H9 (cell line): ENCODE data around the gene GPX2. TPM values are rescaled to one million over a fixed set of nuclear protein-coding genes. Genes with fewer than 3 reads are reported as not detected.
A peak's percentile ranks its signal among the peaks of the same experiment; 100 is the strongest.

ENCODE experiments used
- DNase-seq: peaks from one replicate; pipeline ENCODE4 v3.0.0-alpha.2; 2017
- H2AFZ ChIP-seq: one replicate; pipeline ENCODE4 v1.6.1; 2013; ENCODE audit warnings: mild to moderate bottlenecking, low read length, control low read depth, moderate library complexity
- H2AK5ac ChIP-seq: 2 replicates; pipeline ENCODE4 v1.6.1; 2013; ENCODE audit warnings: low read length, control low read depth, mixed read lengths; ENCODE audit not compliant: insufficient read length
- H2BK120ac ChIP-seq: one replicate; pipeline ENCODE4 v1.6.1; 2013; ENCODE audit warnings: low read depth, mild to moderate bottlenecking, low read length, control low read depth, inconsistent platforms; ENCODE audit not compliant: poor library complexity, severe bottlenecking
- H2BK12ac ChIP-seq: 2 replicates; pipeline ENCODE4 v1.6.1; 2013; ENCODE audit warnings: low read length, control low read depth, mixed read lengths, low read depth; ENCODE audit not compliant: insufficient read length
- H2BK15ac ChIP-seq: 2 replicates; pipeline ENCODE4 v1.6.1; 2013; ENCODE audit warnings: low read depth, low read length, control low read depth
- H2BK20ac ChIP-seq: one replicate; pipeline ENCODE4 v1.6.1; 2013; ENCODE audit warnings: low read depth, mild to moderate bottlenecking, low read length, control low read depth, inconsistent platforms; ENCODE audit not compliant: poor library complexity, severe bottlenecking
- H2BK5ac ChIP-seq: 2 replicates; pipeline ENCODE4 v1.6.1; 2013; ENCODE audit warnings: low read length, control low read depth, mixed read lengths; ENCODE audit not compliant: insufficient read length
- H3K14ac ChIP-seq: 2 replicates; pipeline ENCODE4 v1.6.1; 2013; ENCODE audit warnings: low read length, control low read depth; ENCODE audit not compliant: insufficient read depth
- H3K18ac ChIP-seq: 2 replicates; pipeline ENCODE4 v1.6.1; 2013; ENCODE audit warnings: low read depth, mild to moderate bottlenecking, mixed read lengths, low read length, control low read depth; ENCODE audit not compliant: insufficient read length
- H3K23ac ChIP-seq: 2 replicates; pipeline ENCODE4 v1.6.1; 2013; ENCODE audit warnings: low read length, control low read depth, mixed read lengths, low read depth; ENCODE audit not compliant: insufficient read length
- H3K23me2 ChIP-seq: 2 replicates; pipeline ENCODE4 v1.6.1; 2013; ENCODE audit warnings: low read depth, mild to moderate bottlenecking, mixed read lengths, low read length, control low read depth; ENCODE audit not compliant: insufficient read length, poor library complexity, severe bottlenecking
- H3K27ac ChIP-seq: 2 replicates; pipeline ENCODE4 v1.5.1; 2013; ENCODE audit warnings: low read length, control low read depth, mixed read lengths, low read depth; ENCODE audit not compliant: insufficient read length
- H3K27me3 ChIP-seq: 2 replicates; pipeline ENCODE4 v1.6.1; 2013; ENCODE audit warnings: low read length, control low read depth, inconsistent platforms; ENCODE audit not compliant: insufficient read depth
- H3K4ac ChIP-seq: 2 replicates; pipeline ENCODE4 v1.6.1; 2013; ENCODE audit warnings: low read depth, mild to moderate bottlenecking, control low read depth, inconsistent platforms, low read length, moderate library complexity
- H3K4me1 ChIP-seq: 2 replicates; pipeline ENCODE4 v1.6.1; 2013; ENCODE audit warnings: low read length, control low read depth, inconsistent platforms; ENCODE audit not compliant: insufficient read depth
- H3K4me2 ChIP-seq: 2 replicates; pipeline ENCODE4 v1.6.1; 2013; ENCODE audit warnings: low read length, control low read depth, mixed read lengths; ENCODE audit not compliant: insufficient read length, insufficient read depth
- H3K56ac ChIP-seq: 2 replicates; pipeline ENCODE4 v1.6.1; 2013; ENCODE audit warnings: low read depth, mild to moderate bottlenecking, mixed read lengths, low read length, control low read depth; ENCODE audit not compliant: insufficient read length
- H3K79me1 ChIP-seq: 2 replicates; pipeline ENCODE4 v1.6.1; 2013; ENCODE audit warnings: low read depth, mild to moderate bottlenecking, moderate library complexity, low read length, control low read depth, inconsistent platforms; ENCODE audit not compliant: insufficient read depth, poor library complexity, severe bottlenecking
- H3K79me2 ChIP-seq: 2 replicates; pipeline ENCODE4 v1.6.1; 2013; ENCODE audit warnings: low read length, control low read depth, inconsistent platforms; ENCODE audit not compliant: insufficient read depth
- H3K9ac ChIP-seq: 2 replicates; pipeline ENCODE4 v1.6.1; 2013; ENCODE audit warnings: low read length, control low read depth, mixed read lengths; ENCODE audit not compliant: insufficient read length; ENCODE audit errors: extremely low read depth
- H3K9me3 ChIP-seq: one replicate; pipeline ENCODE4 v1.6.1; 2013; ENCODE audit warnings: low read depth, low read length, inconsistent platforms; ENCODE audit not compliant: control insufficient read depth
- H3T11ph ChIP-seq: one replicate; pipeline ENCODE4 v1.6.1; 2013; ENCODE audit warnings: mild to moderate bottlenecking, low read length, control low read depth, inconsistent platforms
- H4K20me1 ChIP-seq: one replicate; pipeline ENCODE4 v1.6.1; 2013; ENCODE audit not compliant: control insufficient read depth, insufficient read length, insufficient read depth
- H4K5ac ChIP-seq: 2 replicates; pipeline ENCODE4 v1.6.1; 2013; ENCODE audit warnings: low read depth, mild to moderate bottlenecking, mixed read lengths, low read length, control low read depth; ENCODE audit not compliant: insufficient read length
- H4K8ac ChIP-seq: replicated peaks from 2 replicates; pipeline ENCODE4 v1.6.1; 2013; ENCODE audit warnings: low read length, control low read depth, mixed read lengths, low read depth; ENCODE audit not compliant: insufficient read length
- H4K91ac ChIP-seq: 2 replicates; pipeline ENCODE4 v1.6.1; 2013; ENCODE audit warnings: low read depth, mild to moderate bottlenecking, moderate library complexity, mixed read lengths, low read length, control low read depth; ENCODE audit not compliant: insufficient read length
- H3K27ac Mint-ChIP-seq, 3 experiments: 2 replicates in 2 of 3; 3 replicates in 1 of 3; pipeline ENCODE4 v1.8.0; 2020 to 2021; ENCODE audit warnings: mixed read lengths in 3 of 3, mild to moderate bottlenecking in 1 of 3, moderate library complexity in 1 of 3
- H3K27me3 Mint-ChIP-seq: 2 replicates; pipeline ENCODE4 v1.8.0; 2021; ENCODE audit warnings: low read depth, mild to moderate bottlenecking, moderate library complexity, mixed read lengths
- H3K36me3 Mint-ChIP-seq, 3 experiments: 2 replicates in 2 of 3; 3 replicates in 1 of 3; pipeline ENCODE4 v1.8.0; 2020 to 2021; ENCODE audit warnings: low read depth in 3 of 3, mixed read lengths in 3 of 3; ENCODE audit not compliant: insufficient read depth in 1 of 3
- H3K4me1 Mint-ChIP-seq, 2 experiments: 2 replicates each; pipeline ENCODE4 v1.8.0; 2020; ENCODE audit warnings: mixed read lengths in 2 of 2
- H3K4me3 Mint-ChIP-seq, 2 experiments: 2 replicates in 1 of 2; 3 replicates in 1 of 2; pipeline ENCODE4 v1.8.0; 2020 to 2021; ENCODE audit warnings: mild to moderate bottlenecking in 2 of 2, mixed read lengths in 2 of 2, moderate library complexity in 1 of 2
- H3K9me3 Mint-ChIP-seq, 2 experiments: 2 replicates in 1 of 2; 3 replicates in 1 of 2; pipeline ENCODE4 v1.8.0; 2020; ENCODE audit warnings: mild to moderate bottlenecking in 2 of 2, mixed read lengths in 2 of 2, moderate library complexity in 1 of 2
- CTCF ChIP-seq: fragments of 200-600 bp; sonication (generic); conservative IDR thresholded peaks from 3 replicates; pipeline ENCODE4 v1.8.0; 2021; ENCODE audit warnings: antibody characterized with exemption, mild to moderate bottlenecking
- WGBS: extraction: QIAGEN DNeasy Blood & Tissue Kit; methylation state at CpG from one replicate; pipeline ENCODE4 v1.1.7; 2013; ENCODE audit warnings: missing lambda C conversion rate, low lambda C conversion rate, mixed read lengths; ENCODE audit not compliant: insufficient read length; ENCODE audit errors: extremely low coverage; 5-methylcytosine and 5-hydroxymethylcytosine counted together
- total RNA-seq: library from RNA; stranded (reverse); gene quantifications from 2 replicates; pipeline ENCODE4 v1.2.1, GENCODE V29; 2021

The GPX2 gene
- total RNA-seq, 1 experiment from 2014 or later, result 0.79 TPM

GRCh38 chr14:64955297-64955696 is 12.8 kb upstream of the GPX2 start:
- no peak overlapping the region for H3K4ac ChIP-seq
- no peak overlapping the region for H2BK120ac ChIP-seq
- no peak overlapping the region for H2AK5ac ChIP-seq
- no peak overlapping the region for H3T11ph ChIP-seq
- no CpG with 5 or more reads among the region's 6 CpGs for WGBS
- no peaks in the 10 kb centered on the region for H3K9me3 ChIP-seq
- no peak for TF ChIP-seq CTCF
- H3K27me3 Mint-ChIP-seq, result no peaks in the 10 kb centered on the region
- peaks cover 45 to 54% of the 10 kb centered on the region in 2 experiments for H3K4me1 Mint-ChIP-seq
- peaks cover 17% of the 10 kb centered on the region; the same call in 1 of the 2 replicates for H3K4me1 ChIP-seq
- no peak overlapping the region for H4K8ac ChIP-seq
- no peaks in the 10 kb centered on the region for H3K23me2 ChIP-seq
- H2BK20ac ChIP-seq, result no peak overlapping the region
- no peak overlapping the region for H2BK5ac ChIP-seq
- H3K9me3 Mint-ChIP-seq, result no peaks in the 10 kb centered on the region; a peak in 2 of 5 replicates
- H2BK15ac ChIP-seq, result no peak overlapping the region
- H2AFZ ChIP-seq, result no peak overlapping the region
- H3K4me2 ChIP-seq, result no peak overlapping the region
- no peak overlapping the region for H3K14ac ChIP-seq
- no peaks in the 10 kb centered on the region for H3K79me2 ChIP-seq
- DNase-seq, result no peak
- H3K56ac ChIP-seq, result no peak overlapping the region
- no peak overlapping the region for H3K23ac ChIP-seq
- no peaks in the 10 kb centered on the region for H3K79me1 ChIP-seq
- H3K36me3 Mint-ChIP-seq, result peaks cover 0 to 27% (median 22%) of the 10 kb centered on the region in 3 experiments
- H3K9ac ChIP-seq, result no peak overlapping the region
- no peak overlapping the region for H4K91ac ChIP-seq
- no peak overlapping the region for H3K4me3 Mint-ChIP-seq
- no peak overlapping the region for H4K5ac ChIP-seq
- H3K18ac ChIP-seq, result no peak overlapping the region
- peak overlapping the region; percentile 79 to 88 (median 87); a peak in 5 of 7 replicates for H3K27ac Mint-ChIP-seq
- no peaks in the 10 kb centered on the region for H3K27me3 ChIP-seq
- H2BK12ac ChIP-seq, result no peak overlapping the region
- no peaks in the 10 kb centered on the region for H4K20me1 ChIP-seq
- no peak overlapping the region for H3K27ac ChIP-seq
